IMR-90 (cell line): ENCODE data around the gene ADGRG6.

Source experiments
- BHLHE40 ChIP-seq: fragments of 150-350 bp; IDR thresholded peaks from 2 replicates; pipeline ENCODE4 v1.6.1; 2016; ENCODE audit warnings: mild to moderate bottlenecking, low read depth, low read length
- FOS ChIP-seq: fragments of 150-350 bp; IDR thresholded peaks from 2 replicates; pipeline ENCODE4 v1.6.1; 2016; ENCODE audit warnings: low read depth, low read length
- MAFK ChIP-seq: IDR thresholded peaks from 2 replicates; pipeline ENCODE4 v1.6.1; 2012; ENCODE audit warnings: low read depth, low read length, improper control_type of control experiment
- MXI1 ChIP-seq: IDR thresholded peaks from 2 replicates; pipeline ENCODE4 v1.6.1; 2012; ENCODE audit warnings: low read depth, mild to moderate bottlenecking, low read length, moderate library complexity, borderline replicate concordance
- POLR2A ChIP-seq: IDR thresholded peaks from 2 replicates; pipeline ENCODE4 v1.6.1; 2012; ENCODE audit warnings: mild to moderate bottlenecking, low read depth, low read length
- RAD21 ChIP-seq: IDR thresholded peaks from 2 replicates; pipeline ENCODE4 v1.6.1; 2012; ENCODE audit warnings: low read length, improper control_type of control experiment
- RFX5 ChIP-seq: IDR thresholded peaks from 2 replicates; pipeline ENCODE4 v1.8.0; 2012; ENCODE audit warnings: low read depth, mild to moderate bottlenecking, low read length, moderate library complexity
- TF ChIP-seq, protein P1 (sequence below): conservative IDR thresholded peaks from 2 replicates; pipeline ENCODE4 v1.5.1; 2012; ENCODE audit warnings: mild to moderate bottlenecking, low read depth, low read length, improper control_type of control experiment
- TF ChIP-seq, protein P2 (sequence below): fragments of 150-350 bp; IDR thresholded peaks from 2 replicates; pipeline ENCODE4 v1.6.1; 2016; ENCODE audit warnings: low read depth, mild to moderate bottlenecking, low read length, moderate library complexity, borderline replicate concordance

DNA sequence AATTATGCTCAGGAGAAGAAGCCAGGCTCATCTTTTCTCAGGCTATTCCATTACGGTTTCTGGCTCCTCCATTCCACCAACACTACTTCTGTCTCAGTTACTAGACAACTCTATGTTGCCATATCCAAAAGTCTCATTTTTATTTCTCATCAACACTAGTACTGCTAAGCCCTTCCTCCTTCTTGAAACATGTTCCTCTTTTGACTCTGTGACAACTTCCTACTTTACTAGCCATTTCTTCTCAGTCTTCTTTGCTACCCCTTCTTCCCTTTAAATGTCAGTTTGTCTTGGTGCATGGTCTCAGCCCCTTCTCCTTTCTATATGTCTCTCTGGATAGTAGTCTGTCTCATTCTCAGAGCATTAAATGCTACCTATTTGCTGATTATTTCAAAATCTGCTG is 7.1 kb upstream of the ADGRG6 start:
- TF ChIP-seq POLR2A (no peak), FOS (no peak), RAD21 (no peak), BHLHE40 (no peak), MAFK (no peak), RFX5 (no peak), MXI1 (no peak)
- TF ChIP-seq, protein P1, sequence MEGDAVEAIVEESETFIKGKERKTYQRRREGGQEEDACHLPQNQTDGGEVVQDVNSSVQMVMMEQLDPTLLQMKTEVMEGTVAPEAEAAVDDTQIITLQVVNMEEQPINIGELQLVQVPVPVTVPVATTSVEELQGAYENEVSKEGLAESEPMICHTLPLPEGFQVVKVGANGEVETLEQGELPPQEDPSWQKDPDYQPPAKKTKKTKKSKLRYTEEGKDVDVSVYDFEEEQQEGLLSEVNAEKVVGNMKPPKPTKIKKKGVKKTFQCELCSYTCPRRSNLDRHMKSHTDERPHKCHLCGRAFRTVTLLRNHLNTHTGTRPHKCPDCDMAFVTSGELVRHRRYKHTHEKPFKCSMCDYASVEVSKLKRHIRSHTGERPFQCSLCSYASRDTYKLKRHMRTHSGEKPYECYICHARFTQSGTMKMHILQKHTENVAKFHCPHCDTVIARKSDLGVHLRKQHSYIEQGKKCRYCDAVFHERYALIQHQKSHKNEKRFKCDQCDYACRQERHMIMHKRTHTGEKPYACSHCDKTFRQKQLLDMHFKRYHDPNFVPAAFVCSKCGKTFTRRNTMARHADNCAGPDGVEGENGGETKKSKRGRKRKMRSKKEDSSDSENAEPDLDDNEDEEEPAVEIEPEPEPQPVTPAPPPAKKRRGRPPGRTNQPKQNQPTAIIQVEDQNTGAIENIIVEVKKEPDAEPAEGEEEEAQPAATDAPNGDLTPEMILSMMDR = no peak
- TF ChIP-seq, protein P2, sequence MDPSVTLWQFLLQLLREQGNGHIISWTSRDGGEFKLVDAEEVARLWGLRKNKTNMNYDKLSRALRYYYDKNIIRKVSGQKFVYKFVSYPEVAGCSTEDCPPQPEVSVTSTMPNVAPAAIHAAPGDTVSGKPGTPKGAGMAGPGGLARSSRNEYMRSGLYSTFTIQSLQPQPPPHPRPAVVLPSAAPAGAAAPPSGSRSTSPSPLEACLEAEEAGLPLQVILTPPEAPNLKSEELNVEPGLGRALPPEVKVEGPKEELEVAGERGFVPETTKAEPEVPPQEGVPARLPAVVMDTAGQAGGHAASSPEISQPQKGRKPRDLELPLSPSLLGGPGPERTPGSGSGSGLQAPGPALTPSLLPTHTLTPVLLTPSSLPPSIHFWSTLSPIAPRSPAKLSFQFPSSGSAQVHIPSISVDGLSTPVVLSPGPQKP = no peak
